ENCODE data around the gene CCDC93.
"Not testable (repeated sequence)": the region's sequence is repeated elsewhere in the genome, so short reads cannot be mapped to it uniquely, and the experiment has no call there.

Gene CCDC93

GRCh38 chr2:117949806-117950205, 64.1 kb downstream of the CCDC93 start:
- DNase-seq, result no peak

- DNase-seq, result no peak
These were observed 65.3 kb downstream of the CCDC93 start for GRCh38 chr2:117948615-117949014.

GRCh38 chr2:117945296-117945695, 68.6 kb downstream of the CCDC93 start:
- no peak for DNase-seq

GRCh38 chr2:117944816-117945215, 69.1 kb downstream of the CCDC93 start:
- DNase-seq, result no peak

GRCh38 chr2:117943013-117943672, 70.7 kb downstream of the CCDC93 start:
- no peak for DNase-seq

GRCh38 chr2:117942551-117942950, 71.3 kb downstream of the CCDC93 start:
- DNase-seq, result no peak

GRCh38 chr2:117941693-117942092, 72.2 kb downstream of the CCDC93 start:
- DNase-seq, result no peak

- no peak for DNase-seq
These were observed 73.4 kb downstream of the CCDC93 start for GRCh38 chr2:117940436-117940835.

- DNase-seq, result no peak
These were observed 75.3 kb downstream of the CCDC93 start for GRCh38 chr2:117938611-117939010.

- no peak for DNase-seq
These were observed 76.9 kb downstream of the CCDC93 start for GRCh38 chr2:117936871-117937428.

- DNase-seq, result no peak
These were observed 77.9 kb downstream of the CCDC93 start for GRCh38 chr2:117935954-117936353.

- no peak for DNase-seq
These were observed 78.4 kb downstream of the CCDC93 start for GRCh38 chr2:117935456-117935855.

- no peak for DNase-seq
These were observed 80.0 kb downstream of the CCDC93 start for GRCh38 chr2:117933884-117934354.

GRCh38 chr2:117931978-117932377, 81.9 kb downstream of the CCDC93 start:
- no peak for DNase-seq

- no peak for DNase-seq
These were observed 82.6 kb downstream of the CCDC93 start for GRCh38 chr2:117931266-117931665.

GRCh38 chr2:117930775-117931174, 83.1 kb downstream of the CCDC93 start:
- no peak for DNase-seq

- not testable (repeated sequence) for DNase-seq
These were observed 90.4 kb downstream of the CCDC93 start for GRCh38 chr2:117923471-117923870.

- DNase-seq, result no peak
These were observed 92.3 kb downstream of the CCDC93 start for GRCh38 chr2:117921520-117921919.

GRCh38 chr2:117918608-117919007, 95.3 kb downstream of the CCDC93 start:
- no peak for DNase-seq

GRCh38 chr2:117917223-117917917, 96.5 kb downstream of the CCDC93 start:
- no peak for DNase-seq

- no peak for DNase-seq
These were observed 110.9 kb downstream of the CCDC93 start for GRCh38 chr2:117902933-117903332.

GRCh38 chr2:117888897-117889296, 125.0 kb downstream of the CCDC93 start:
- no peak for DNase-seq

GRCh38 chr2:117885308-117885707, 128.6 kb downstream of the CCDC93 start:
- no peak for DNase-seq

- no peak for DNase-seq
These were observed 134.9 kb downstream of the CCDC93 start for GRCh38 chr2:117879003-117879402.

All from NCI-H774 (cell line).